Caco-2 (cell line): ENCODE measurements around the gene BCL6B. TPM values are rescaled to one million over a fixed set of nuclear protein-coding genes. Genes with fewer than 3 reads are reported as not detected.

ENCODE experiments used
- BruUV-seq: library from RNA; stranded (reverse); fragments of 400-500 nt; replicated peaks from 2 replicates; lab custom pipeline; 2021; lab: Mats Ljungman, UMichigan
- CTCF ChIA-PET: fragments of 300-600 bp; sonication (Branson Sonifier 250); formaldehyde crosslinking; loops from one replicate; lab custom pipeline; 2022; ENCODE audit warnings: antibody characterized with exemption; lab: Charles Lee
- POLR2A ChIA-PET: fragments of 300-600 bp; sonication (Branson Sonifier 250); formaldehyde crosslinking; loops from one replicate; lab custom pipeline; 2022; ENCODE audit warnings: antibody characterized with exemption; lab: Charles Lee
- DNase-seq, 2 experiments: peaks; one replicate each; pipeline versions ENCODE4 v3.0.0 to v3.0.0-alpha.2; 2020 to 2022
- H3K27me3 ChIP-seq: replicated peaks from 2 replicates; pipeline ENCODE4 v1.6.0; 2011; ENCODE audit warnings: low read length; ENCODE audit not compliant: control insufficient read depth, insufficient read depth
- H3K36me3 ChIP-seq: 2 replicates; pipeline ENCODE4 v1.5.1; 2011; ENCODE audit warnings: low read length; ENCODE audit not compliant: control insufficient read depth, insufficient read depth
- H3K4me1 ChIP-seq: fragments of 250-450 bp; sonication (Bioruptor Pico); 2 replicates; pipeline ENCODE4 v1.5.1; 2020; ENCODE audit warnings: mild to moderate bottlenecking
- H3K4me3 ChIP-seq: 2 replicates; pipeline ENCODE4 v1.5.1; 2011; ENCODE audit warnings: low read depth, mild to moderate bottlenecking, control low read depth, low read length
- H3K9me3 ChIP-seq: fragments of 250-450 bp; sonication (Bioruptor Pico); 2 replicates; pipeline ENCODE4 v1.5.1; 2020; ENCODE audit warnings: mild to moderate bottlenecking, moderate library complexity
- H3K27ac Mint-ChIP-seq: one replicate; pipeline ENCODE4 v1.8.0; 2022; ENCODE audit warnings: mixed read lengths; ENCODE audit not compliant: unreplicated experiment
- H3K27me3 Mint-ChIP-seq: one replicate; pipeline ENCODE4 v1.8.0; 2022; ENCODE audit warnings: mixed read lengths; ENCODE audit not compliant: insufficient read depth, unreplicated experiment
- H3K36me3 Mint-ChIP-seq: one replicate; pipeline ENCODE4 v1.8.0; 2022; ENCODE audit warnings: mild to moderate bottlenecking, mixed read lengths; ENCODE audit not compliant: insufficient read depth, unreplicated experiment
- H3K4me1 Mint-ChIP-seq: one replicate; pipeline ENCODE4 v1.8.0; 2022; ENCODE audit warnings: low read depth, mixed read lengths; ENCODE audit not compliant: unreplicated experiment
- H3K4me3 Mint-ChIP-seq: one replicate; pipeline ENCODE4 v1.8.0; 2022; ENCODE audit warnings: mild to moderate bottlenecking, moderate library complexity, mixed read lengths; ENCODE audit not compliant: unreplicated experiment
- H3K9me3 Mint-ChIP-seq: one replicate; pipeline ENCODE4 v1.8.0; 2022; ENCODE audit warnings: mixed read lengths; ENCODE audit not compliant: unreplicated experiment
- CTCF ChIP-seq, 2 experiments: fragments of 200-600 bp in 1 of 2; IDR thresholded peaks; 1 replicate in 1 of 2; 2 replicates in 1 of 2; pipeline versions ENCODE4 v1.5.1 to v1.8.0; 2011 to 2022; ENCODE audit warnings: antibody characterized with exemption in 1 of 2, control low read depth in 1 of 2, inconsistent platforms in 1 of 2, low read depth in 1 of 2, low read length in 1 of 2, mild to moderate bottlenecking in 1 of 2, moderate library complexity in 1 of 2; ENCODE audit not compliant: insufficient read depth in 1 of 2, severe bottlenecking in 1 of 2, unreplicated experiment in 1 of 2
- intact Hi-C: fragments of 100-400 bp; cut with micrococcal nuclease; formaldehyde crosslinking; loops from one replicate; pipeline ENCODE4 v1.10.0; 2022; ENCODE audit not compliant: unreplicated experiment
- total RNA-seq: library from RNA; stranded (reverse); gene quantifications from 2 replicates; pipeline ENCODE4 v1.2.3, GENCODE V29; 2022

Gene BCL6B
- total RNA-seq, 1 experiment from 2014 or later: not detected

GRCh38 chr17:7058831-7059447 lies 36.1 kb downstream of the BCL6B start:
- no peaks in the 10 kb centered on the region for H3K4me1 ChIP-seq
- H3K27me3 Mint-ChIP-seq: no peaks in the 10 kb centered on the region
- no peak overlapping the region for H3K4me3 ChIP-seq
- no peaks in the 10 kb centered on the region for H3K36me3 Mint-ChIP-seq
- CTCF ChIA-PET: no interaction called here
- H3K36me3 ChIP-seq: no peaks in the 10 kb centered on the region
- H3K4me3 Mint-ChIP-seq: no peak overlapping the region
- peaks cover 15% of the 10 kb centered on the region for H3K4me1 Mint-ChIP-seq
- BruUV-seq: no TSS peak
- no peaks in the 10 kb centered on the region for H3K27me3 ChIP-seq
- intact Hi-C loops: no loop called here
- H3K9me3 Mint-ChIP-seq: no peaks in the 10 kb centered on the region
- DNase-seq: no peak
- no peak overlapping the region for H3K27ac Mint-ChIP-seq
- POLR2A ChIA-PET: no interaction called here
- no peak for TF ChIP-seq CTCF (IDR thresholded peaks at IDR 0.05; ENCODE audit: insufficient read depth in 1 of 2, low read depth in 1 of 2, low read length in 1 of 2, severe bottlenecking in 1 of 2, unreplicated experiment in 1 of 2)
- no peaks in the 10 kb centered on the region for H3K9me3 ChIP-seq

- Histone ChIP-seq H3K27me3 (no peaks in the 10 kb centered on the region), H3K9me3 (no peaks in the 10 kb centered on the region), H3K36me3 (no peaks in the 10 kb centered on the region), H3K4me3 (no peak overlapping the region), H3K4me1 (no peaks in the 10 kb centered on the region)
- Mint-ChIP-seq H3K4me3 (no peak overlapping the region), H3K9me3 (no peaks in the 10 kb centered on the region), H3K36me3 (no peaks in the 10 kb centered on the region), H3K27me3 (no peaks in the 10 kb centered on the region), H3K4me1 (peaks cover 12% of the 10 kb centered on the region), H3K27ac (no peak overlapping the region)
- no peak for TF ChIP-seq CTCF (IDR thresholded peaks at IDR 0.05; ENCODE audit: insufficient read depth in 1 of 2, low read depth in 1 of 2, low read length in 1 of 2, severe bottlenecking in 1 of 2, unreplicated experiment in 1 of 2)
- CTCF ChIA-PET: no interaction called here
- intact Hi-C loops: no loop called here
- POLR2A ChIA-PET: no interaction called here
- no TSS peak for BruUV-seq
- DNase-seq: no peak
Observed at GRCh38 chr17:7060165-7060891, 37.5 kb downstream of the BCL6B start.

- Mint-ChIP-seq H3K4me3 (no peak overlapping the region), H3K36me3 (no peaks in the 10 kb centered on the region), H3K27me3 (no peaks in the 10 kb centered on the region), H3K9me3 (peaks cover 8% of the 10 kb centered on the region), H3K4me1 (peaks cover 12% of the 10 kb centered on the region), H3K27ac (no peak overlapping the region)
- Histone ChIP-seq H3K9me3 (no peaks in the 10 kb centered on the region), H3K4me3 (no peak overlapping the region), H3K27me3 (no peaks in the 10 kb centered on the region), H3K4me1 (no peaks in the 10 kb centered on the region), H3K36me3 (no peaks in the 10 kb centered on the region)
- no TSS peak for BruUV-seq
- no peak for DNase-seq
- intact Hi-C loops: no loop called here
- POLR2A ChIA-PET: no interaction called here
- CTCF ChIA-PET: no interaction called here
- TF ChIP-seq CTCF (IDR thresholded peaks at IDR 0.05; ENCODE audit: insufficient read depth in 1 of 2, low read depth in 1 of 2, low read length in 1 of 2, severe bottlenecking in 1 of 2, unreplicated experiment in 1 of 2): no peak
Observed at GRCh38 chr17:7063518-7064094, 40.8 kb downstream of the BCL6B start.
